A549 treated with GW870086 at 1 μM for 4 hours (cell line): ENCODE measurements around the gene DDX46. TPM values are rescaled to one million over a fixed set of nuclear protein-coding genes. Genes with fewer than 3 reads are reported as not detected.

Source experiments
- total RNA-seq: library from RNA; stranded (reverse); fragments of 200-300 nt; extraction: Qiagen RNA extraction; gene quantifications from 5 replicates; pipeline ENCODE4 v1.2.3, GENCODE V29; 2022; ENCODE audit warnings: low read depth

The DDX46 gene, protein sequence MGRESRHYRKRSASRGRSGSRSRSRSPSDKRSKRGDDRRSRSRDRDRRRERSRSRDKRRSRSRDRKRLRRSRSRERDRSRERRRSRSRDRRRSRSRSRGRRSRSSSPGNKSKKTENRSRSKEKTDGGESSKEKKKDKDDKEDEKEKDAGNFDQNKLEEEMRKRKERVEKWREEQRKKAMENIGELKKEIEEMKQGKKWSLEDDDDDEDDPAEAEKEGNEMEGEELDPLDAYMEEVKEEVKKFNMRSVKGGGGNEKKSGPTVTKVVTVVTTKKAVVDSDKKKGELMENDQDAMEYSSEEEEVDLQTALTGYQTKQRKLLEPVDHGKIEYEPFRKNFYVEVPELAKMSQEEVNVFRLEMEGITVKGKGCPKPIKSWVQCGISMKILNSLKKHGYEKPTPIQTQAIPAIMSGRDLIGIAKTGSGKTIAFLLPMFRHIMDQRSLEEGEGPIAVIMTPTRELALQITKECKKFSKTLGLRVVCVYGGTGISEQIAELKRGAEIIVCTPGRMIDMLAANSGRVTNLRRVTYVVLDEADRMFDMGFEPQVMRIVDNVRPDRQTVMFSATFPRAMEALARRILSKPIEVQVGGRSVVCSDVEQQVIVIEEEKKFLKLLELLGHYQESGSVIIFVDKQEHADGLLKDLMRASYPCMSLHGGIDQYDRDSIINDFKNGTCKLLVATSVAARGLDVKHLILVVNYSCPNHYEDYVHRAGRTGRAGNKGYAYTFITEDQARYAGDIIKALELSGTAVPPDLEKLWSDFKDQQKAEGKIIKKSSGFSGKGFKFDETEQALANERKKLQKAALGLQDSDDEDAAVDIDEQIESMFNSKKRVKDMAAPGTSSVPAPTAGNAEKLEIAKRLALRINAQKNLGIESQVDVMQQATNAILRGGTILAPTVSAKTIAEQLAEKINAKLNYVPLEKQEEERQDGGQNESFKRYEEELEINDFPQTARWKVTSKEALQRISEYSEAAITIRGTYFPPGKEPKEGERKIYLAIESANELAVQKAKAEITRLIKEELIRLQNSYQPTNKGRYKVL
- 51.4 to 69.8 TPM (median 63.6 TPM) in 5 replicates for total RNA-seq

DNA sequence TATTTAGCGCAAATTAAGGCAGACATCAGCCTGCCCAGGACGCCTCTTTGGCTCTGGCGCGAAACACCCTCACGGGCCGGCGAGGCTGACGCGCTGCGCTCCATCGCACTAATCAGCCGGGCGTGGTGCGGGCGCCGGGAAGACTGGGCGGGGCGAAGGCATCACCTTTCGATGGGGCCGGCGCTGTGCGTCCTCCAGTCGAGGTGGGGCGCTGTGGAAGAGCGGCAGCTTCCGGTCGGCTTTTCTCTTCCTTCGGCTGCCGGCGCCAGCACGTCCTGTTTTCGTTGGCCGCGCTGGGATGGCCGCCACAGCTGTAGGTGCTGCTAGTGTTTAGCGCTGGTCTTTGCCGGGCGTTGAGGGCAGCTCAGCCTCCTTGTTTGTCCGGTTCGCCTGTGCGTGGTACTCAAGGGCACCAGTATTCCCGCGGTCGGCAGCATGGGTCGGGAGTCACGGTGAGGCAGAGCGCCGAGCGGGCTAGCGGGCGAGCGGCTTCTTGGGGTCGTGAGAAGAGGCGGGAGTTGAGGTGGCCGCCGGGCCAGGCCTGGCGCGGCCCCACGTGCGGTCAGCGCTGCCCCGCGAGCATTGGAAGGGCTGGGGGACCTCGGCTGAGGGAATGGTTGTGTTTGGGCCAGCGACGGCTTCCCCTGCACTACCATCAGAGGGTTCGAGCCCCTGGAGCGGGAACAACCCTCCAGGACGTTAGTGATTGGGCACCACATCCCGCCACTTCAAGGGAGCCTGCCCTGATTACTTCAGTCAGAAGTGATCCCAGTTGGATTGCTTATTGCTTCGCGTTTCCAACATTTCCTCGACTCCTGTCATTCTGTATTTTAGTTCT is at the start of gene DDX46:
TSS of gene DDX46 (plus strand) at position 276 of the 838 bp plus-strand sequence. CDS start at position 436, 160 bp downstream.

DNA sequence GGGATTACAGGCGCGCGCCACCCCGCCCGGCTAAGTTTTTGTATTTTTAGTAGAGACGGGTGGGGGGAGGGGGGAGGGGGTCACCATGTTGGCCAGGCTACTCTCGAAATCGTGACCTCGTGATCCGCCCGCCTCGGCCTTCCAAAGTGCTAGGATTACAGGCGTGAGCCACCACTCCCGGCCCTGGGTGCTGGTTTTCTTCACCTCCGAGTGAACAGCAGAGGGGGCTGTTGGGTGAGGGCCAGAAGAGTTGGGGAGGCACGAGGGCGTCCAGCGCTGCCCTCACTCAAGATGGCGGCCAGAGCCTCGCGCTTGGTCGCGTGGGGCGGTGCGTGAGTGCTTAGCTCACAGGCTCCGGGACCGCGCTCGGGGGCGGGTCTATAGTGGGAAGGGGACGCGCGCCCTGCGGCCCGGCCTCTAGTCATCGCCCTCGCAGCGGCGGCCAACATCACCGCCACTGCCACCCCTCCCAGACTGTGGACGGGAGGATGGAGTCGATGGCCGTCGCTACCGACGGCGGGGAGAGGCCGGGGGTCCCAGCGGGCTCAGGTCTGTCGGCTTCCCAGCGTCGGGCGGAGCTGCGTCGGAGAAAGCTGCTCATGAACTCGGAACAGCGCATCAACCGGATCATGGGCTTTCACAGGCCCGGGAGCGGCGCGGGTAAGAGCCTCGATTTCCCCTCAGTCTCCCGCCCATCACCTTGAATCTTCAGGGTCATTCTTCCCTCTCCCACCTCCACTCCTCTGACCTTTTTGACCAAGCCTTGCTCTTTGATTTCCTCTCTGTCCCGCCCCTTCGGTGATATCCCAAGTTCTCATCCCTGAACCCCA is 20.2 kb upstream of the DDX46 start, which contains the start of gene CAMLG:
TSS of gene CAMLG (plus strand) at position 416 of the 830 bp plus-strand sequence. CDS start at position 489, 73 bp downstream.

DNA sequence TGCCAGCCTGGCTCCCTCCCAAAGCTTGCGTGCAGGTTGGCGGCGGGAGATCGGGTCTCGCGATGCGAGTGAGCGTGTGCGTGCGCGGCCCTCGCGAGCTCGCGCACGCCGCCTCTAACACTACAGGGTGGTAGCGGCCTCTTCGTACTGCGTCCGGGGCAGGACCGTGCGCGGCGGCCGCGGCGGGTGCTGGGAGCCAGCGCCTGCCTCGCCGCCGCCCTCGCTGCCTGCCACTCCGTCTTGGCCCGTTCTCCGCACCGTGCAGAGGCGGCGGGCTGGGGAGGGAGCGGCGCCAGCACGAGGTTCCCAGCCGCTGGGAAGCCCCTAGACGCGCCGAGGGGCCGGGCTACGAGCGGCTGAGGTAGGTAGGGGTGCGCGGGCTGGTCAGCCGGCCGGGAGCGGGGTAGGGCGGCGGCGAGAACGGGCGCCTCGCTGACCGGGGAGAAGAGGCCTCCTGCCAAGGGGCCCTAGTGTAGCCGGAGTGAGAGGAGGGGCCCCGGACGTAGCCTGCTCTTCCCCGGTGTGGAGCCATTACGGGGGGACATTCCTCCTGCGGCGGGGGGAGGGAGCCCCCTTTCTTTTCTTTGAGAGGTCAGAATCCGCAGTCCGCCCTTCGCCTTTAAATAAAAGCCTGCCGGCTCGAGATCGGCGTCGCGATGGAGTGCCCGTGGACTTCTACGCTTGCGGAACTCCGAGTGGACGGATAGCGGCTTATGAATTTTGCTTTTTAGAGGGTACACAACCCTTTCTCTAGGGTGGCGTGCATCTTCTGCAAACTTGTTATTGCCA is 87.5 kb downstream of the DDX46 start, which contains the start of gene C5orf24:
TSS of gene C5orf24 (plus strand) at position 117 of the 789 bp plus-strand sequence. CDS start 8,933 bp downstream, outside the sequence.

DNA sequence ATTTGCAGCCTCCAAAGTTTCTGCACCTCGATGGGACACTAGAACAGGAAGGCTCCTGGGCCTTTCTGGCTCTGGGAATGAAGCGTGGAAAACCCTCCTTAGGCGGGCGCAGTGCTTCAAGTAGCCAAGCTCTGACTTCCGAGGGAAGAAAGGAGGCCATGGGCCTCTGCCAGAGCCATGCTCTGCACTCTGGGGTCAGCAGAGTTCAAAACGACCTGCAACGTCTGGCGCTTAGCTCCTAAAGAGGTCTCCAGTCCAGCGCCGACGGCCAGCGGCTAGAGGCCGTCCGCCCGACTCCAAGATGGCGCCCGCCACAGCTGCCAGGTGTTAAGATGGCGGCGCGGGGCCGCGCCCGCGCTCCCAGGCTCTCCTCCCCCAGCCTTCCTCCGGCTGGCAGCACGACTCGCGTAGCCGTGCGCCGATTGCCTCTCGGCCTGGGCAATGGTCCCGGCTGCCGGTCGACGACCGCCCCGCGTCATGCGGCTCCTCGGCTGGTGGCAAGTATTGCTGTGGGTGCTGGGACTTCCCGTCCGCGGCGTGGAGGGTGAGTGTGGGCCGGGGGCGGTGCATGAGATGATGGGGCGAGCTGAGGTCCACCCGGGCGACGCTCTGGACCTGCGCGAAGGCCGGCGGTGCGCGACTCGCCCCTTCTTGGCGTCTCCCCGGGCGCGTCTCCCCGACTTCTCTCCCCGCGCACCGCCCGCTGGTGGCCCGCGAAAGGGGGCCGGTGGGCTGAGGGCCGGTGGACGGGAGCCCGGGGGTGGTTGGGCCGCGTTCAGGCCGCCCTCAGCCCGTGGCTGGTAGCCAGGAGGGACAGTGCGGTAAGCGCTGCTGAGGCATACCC is 115.6 kb downstream of the DDX46 start, which contains the start of gene TXNDC15:
TSS of gene TXNDC15 (plus strand) at position 385 of the 844 bp plus-strand sequence. CDS start at position 442, 57 bp downstream.

Other genes with a start within 250 kb of the DDX46 start
- 26.4 to 34.3 TPM (median 33.7 TPM) in 5 replicates for gene JADE2, start 233.1 kb upstream of the DDX46 start, total RNA-seq
- 45.6 to 72.0 TPM (median 50.1 TPM) in 5 replicates for gene SAR1B, start 126.0 kb upstream of the DDX46 start, total RNA-seq
- 11.4 to 17.2 TPM (median 14.5 TPM) in 5 replicates for gene SEC24A, start 110.0 kb upstream of the DDX46 start, total RNA-seq
- 23.6 to 30.2 TPM (median 26.1 TPM) in 5 replicates for gene CAMLG, start 20.2 kb upstream of the DDX46 start, total RNA-seq
- gene C5orf24, start 87.2 kb downstream of the DDX46 start, total RNA-seq, result 15.7 to 24.9 TPM (median 22.8 TPM) in 5 replicates
- gene TXNDC15, start 115.6 kb downstream of the DDX46 start, total RNA-seq, result 50.8 to 67.2 TPM (median 54.3 TPM) in 5 replicates
- gene PCBD2, start 146.4 kb downstream of the DDX46 start, total RNA-seq, result 10.7 to 12.3 TPM (median 11.1 TPM) in 5 replicates
- gene CATSPER3, start 209.1 kb downstream of the DDX46 start, total RNA-seq, result 0.19 to 0.50 TPM (median 0.37 TPM) in 5 replicates